Measurements from ENCODE around the gene SEMA4A. TPM values are rescaled to one million over a fixed set of nuclear protein-coding genes. Genes with fewer than 3 reads are reported as not detected.

SEMA4A gene
- total and polyA plus RNA-seq, 4 donors = 22.7 to 54.9 (median 36.9) TPM

DNA sequence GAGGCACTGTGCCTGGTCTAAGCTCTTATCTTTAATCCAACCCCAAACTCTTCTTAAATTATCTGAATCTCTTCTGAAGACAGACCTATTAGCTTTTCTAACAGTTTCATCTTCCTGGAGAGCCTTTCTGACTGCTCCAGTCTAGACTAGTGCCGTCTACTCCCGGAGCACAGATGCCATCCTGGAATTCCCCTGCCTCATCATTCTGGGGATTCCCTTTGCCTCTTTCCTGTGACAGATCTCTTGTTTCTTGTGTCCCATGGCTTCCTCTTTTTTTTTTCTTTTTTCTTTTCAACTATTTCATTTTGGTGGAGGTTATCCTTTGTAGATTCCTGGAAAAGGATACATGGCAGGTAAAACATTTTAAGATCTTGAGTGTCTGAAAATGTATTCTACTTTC lies 11.7 kb downstream of the SEMA4A start:
- H3K4me1 ChIP-seq (ENCODE audit: control insufficient read depth in 5 of 5, insufficient read depth in 5 of 5, low read length in 5 of 5) = peaks cover 0 to 26% (median 10%) of the 10 kb centered on the region in 5 donors
- no peak for DNase-seq
- H3K36me3 ChIP-seq (ENCODE audit: control insufficient read depth in 4 of 4, insufficient read depth in 4 of 4, low read length in 4 of 4) = no peaks in the 10 kb centered on the region
- no peak overlapping the region for H3K4me3 ChIP-seq
- H3K9me3 ChIP-seq (ENCODE audit: control insufficient read depth in 4 of 4, insufficient read depth in 3 of 4, low read length in 3 of 4) = no peaks in the 10 kb centered on the region
- TF ChIP-seq, protein P1, sequence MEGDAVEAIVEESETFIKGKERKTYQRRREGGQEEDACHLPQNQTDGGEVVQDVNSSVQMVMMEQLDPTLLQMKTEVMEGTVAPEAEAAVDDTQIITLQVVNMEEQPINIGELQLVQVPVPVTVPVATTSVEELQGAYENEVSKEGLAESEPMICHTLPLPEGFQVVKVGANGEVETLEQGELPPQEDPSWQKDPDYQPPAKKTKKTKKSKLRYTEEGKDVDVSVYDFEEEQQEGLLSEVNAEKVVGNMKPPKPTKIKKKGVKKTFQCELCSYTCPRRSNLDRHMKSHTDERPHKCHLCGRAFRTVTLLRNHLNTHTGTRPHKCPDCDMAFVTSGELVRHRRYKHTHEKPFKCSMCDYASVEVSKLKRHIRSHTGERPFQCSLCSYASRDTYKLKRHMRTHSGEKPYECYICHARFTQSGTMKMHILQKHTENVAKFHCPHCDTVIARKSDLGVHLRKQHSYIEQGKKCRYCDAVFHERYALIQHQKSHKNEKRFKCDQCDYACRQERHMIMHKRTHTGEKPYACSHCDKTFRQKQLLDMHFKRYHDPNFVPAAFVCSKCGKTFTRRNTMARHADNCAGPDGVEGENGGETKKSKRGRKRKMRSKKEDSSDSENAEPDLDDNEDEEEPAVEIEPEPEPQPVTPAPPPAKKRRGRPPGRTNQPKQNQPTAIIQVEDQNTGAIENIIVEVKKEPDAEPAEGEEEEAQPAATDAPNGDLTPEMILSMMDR (IDR thresholded peaks at IDR 0.05; ENCODE audit: control extremely low read depth, extremely low read depth) = no peak
- H3K27ac ChIP-seq (ENCODE audit: low read depth in 1 of 2, low read length in 1 of 2) = no peak overlapping the region
- no peak overlapping the region for H3K9ac ChIP-seq (ENCODE audit: insufficient read depth in 1 of 2, low read length in 2 of 2)
- ATAC-seq (ENCODE audit: insufficient read depth, low FRiP score) = no peak
- 48% methylated on average over 2 of the region's 2 CpGs for WGBS, 2 donors
- no peaks in the 10 kb centered on the region for H3K27me3 ChIP-seq (ENCODE audit: control insufficient read depth in 3 of 3, insufficient read depth in 3 of 3, low read length in 2 of 3)

DNA sequence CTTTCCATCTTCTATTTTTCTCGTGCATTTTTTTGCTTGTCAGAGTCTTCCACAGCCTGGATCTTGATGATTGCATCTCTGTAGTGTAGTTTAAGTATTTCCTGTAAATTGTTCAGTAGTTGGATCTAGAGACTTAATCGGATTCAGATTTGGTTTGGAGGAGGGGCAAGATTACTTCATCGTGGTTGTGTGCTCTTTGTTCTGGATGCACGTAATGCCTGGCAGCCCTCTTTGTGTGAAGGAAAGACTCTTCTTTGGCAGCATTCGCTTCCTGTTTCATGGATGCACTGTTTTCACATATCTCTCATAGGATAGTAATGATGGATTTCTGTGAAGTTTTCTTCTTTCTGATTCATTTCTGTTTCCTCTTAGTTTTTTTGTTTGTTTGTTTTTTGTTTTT lies 14.2 kb downstream of the SEMA4A start:
- Histone ChIP-seq H3K9ac (ENCODE audit: insufficient read depth in 1 of 2, low read length in 2 of 2) (no peak overlapping the region), H3K9me3 (ENCODE audit: control insufficient read depth in 4 of 4, insufficient read depth in 3 of 4, low read length in 3 of 4) (no peaks in the 10 kb centered on the region), H3K36me3 (ENCODE audit: control insufficient read depth in 4 of 4, insufficient read depth in 4 of 4, low read length in 4 of 4) (peaks cover 0 to 3% (median 0%) of the 10 kb centered on the region in 4 donors), H3K4me3 (no peak overlapping the region), H3K4me1 (ENCODE audit: control insufficient read depth in 5 of 5, insufficient read depth in 5 of 5, low read length in 5 of 5) (peaks cover 0 to 7% (median 3%) of the 10 kb centered on the region in 5 donors), H3K27me3 (ENCODE audit: control insufficient read depth in 3 of 3, insufficient read depth in 3 of 3, low read length in 2 of 3) (no peaks in the 10 kb centered on the region), H3K27ac (ENCODE audit: low read depth in 1 of 2, low read length in 1 of 2) (no peak overlapping the region)
- 66 to 70% methylated on average over 5 of the region's 5 CpGs for WGBS, 2 donors
- TF ChIP-seq, protein P1 (IDR thresholded peaks at IDR 0.05; ENCODE audit: control extremely low read depth, extremely low read depth) = no peak
- no peak for ATAC-seq (ENCODE audit: insufficient read depth, low FRiP score)
- no peak for DNase-seq

DNA sequence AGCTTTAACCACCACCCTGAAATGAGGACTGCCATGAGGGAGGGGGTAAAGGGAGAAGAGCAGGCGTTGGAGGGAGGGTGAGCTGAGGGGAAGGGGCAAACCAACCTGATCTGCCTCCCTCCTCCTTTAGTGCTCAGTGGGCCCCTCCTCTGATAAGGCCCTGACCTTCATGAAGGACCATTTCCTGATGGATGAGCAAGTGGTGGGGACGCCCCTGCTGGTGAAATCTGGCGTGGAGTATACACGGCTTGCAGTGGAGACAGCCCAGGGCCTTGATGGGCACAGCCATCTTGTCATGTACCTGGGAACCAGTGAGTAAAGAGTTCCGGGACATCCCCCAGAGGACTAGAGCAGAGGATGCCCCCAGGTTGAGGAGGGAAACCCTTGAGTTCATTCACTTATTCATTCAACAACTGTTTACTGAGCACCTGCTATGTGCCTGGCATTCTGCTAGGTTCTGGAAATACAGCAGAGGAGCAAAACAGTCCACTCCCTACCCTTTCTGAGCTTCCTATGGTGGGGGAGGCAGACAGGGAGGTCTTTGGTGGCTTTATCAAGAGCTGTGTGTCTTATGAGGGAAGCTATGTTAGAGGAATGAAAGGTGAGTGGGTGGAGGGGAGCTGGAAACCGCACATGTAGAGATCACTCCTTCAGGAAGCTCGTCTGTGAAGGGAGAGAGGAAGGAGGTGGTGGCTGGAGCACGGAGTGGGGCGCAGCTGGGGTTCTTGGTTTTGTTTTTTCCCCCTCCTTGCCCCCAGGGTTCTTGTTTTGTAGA lies 19.5 kb downstream of the SEMA4A start:
- Histone ChIP-seq H3K9me3 (ENCODE audit: control insufficient read depth in 4 of 4, insufficient read depth in 3 of 4, low read length in 3 of 4) (peaks cover 0 to 2% (median 0%) of the 10 kb centered on the region in 4 donors), H3K36me3 (ENCODE audit: control insufficient read depth in 4 of 4, insufficient read depth in 4 of 4, low read length in 4 of 4) (peaks cover 0 to 17% (median 0%) of the 10 kb centered on the region in 4 donors), H3K27me3 (ENCODE audit: control insufficient read depth in 3 of 3, insufficient read depth in 3 of 3, low read length in 2 of 3) (no peaks in the 10 kb centered on the region), H3K4me1 (ENCODE audit: control insufficient read depth in 5 of 5, insufficient read depth in 5 of 5, low read length in 5 of 5) (no peaks in the 10 kb centered on the region), H3K4me3 (no peak overlapping the region), H3K9ac (ENCODE audit: insufficient read depth in 1 of 2, low read length in 2 of 2) (no peak overlapping the region), H3K27ac (ENCODE audit: low read depth in 1 of 2, low read length in 1 of 2) (no peak overlapping the region)
- ATAC-seq (ENCODE audit: insufficient read depth, low FRiP score) = no peak
- WGBS, 2 donors = 86 to 87% methylated on average over 9 of the region's 9 CpGs
- TF ChIP-seq, protein P1 (IDR thresholded peaks at IDR 0.05; ENCODE audit: control extremely low read depth, extremely low read depth) = no peak
- no peak for DNase-seq

Data from lung (tissue), 12 donors.